GM21737 (cell line): ENCODE results near the gene GTPBP2.

ENCODE experiments used
- ATAC-seq: cut with Tn5 transposase; IDR thresholded peaks from one replicate; pipeline ENCODE4 v1.9.1; 2021; ENCODE audit warnings: mild to moderate bottlenecking, moderate library complexity; ENCODE audit not compliant: unreplicated experiment

The GTPBP2 gene, protein sequence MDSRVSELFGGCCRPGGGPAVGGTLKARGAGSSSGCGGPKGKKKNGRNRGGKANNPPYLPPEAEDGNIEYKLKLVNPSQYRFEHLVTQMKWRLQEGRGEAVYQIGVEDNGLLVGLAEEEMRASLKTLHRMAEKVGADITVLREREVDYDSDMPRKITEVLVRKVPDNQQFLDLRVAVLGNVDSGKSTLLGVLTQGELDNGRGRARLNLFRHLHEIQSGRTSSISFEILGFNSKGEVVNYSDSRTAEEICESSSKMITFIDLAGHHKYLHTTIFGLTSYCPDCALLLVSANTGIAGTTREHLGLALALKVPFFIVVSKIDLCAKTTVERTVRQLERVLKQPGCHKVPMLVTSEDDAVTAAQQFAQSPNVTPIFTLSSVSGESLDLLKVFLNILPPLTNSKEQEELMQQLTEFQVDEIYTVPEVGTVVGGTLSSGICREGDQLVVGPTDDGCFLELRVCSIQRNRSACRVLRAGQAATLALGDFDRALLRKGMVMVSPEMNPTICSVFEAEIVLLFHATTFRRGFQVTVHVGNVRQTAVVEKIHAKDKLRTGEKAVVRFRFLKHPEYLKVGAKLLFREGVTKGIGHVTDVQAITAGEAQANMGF

DNA sequence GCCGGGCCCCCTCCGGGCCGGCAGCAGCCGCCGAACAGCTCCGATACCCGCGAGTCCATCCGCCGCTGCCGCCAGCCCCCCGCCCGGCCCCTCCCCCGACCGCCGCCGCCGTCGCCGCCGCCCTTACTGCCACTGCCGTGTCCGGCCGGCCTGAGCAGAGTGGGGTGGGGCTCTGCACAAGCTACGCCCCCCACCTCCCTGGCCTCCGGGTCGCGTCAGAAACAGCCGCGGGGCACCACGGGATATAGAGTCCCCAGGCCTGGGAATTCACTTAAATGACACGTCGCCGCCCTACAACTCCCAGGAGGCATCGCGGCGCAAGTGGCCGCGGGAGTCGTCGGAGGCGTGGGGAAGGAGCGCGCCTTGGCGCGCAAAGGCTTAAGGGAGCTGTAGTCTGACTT is at the start of gene GTPBP2:
TSS of gene GTPBP2 (minus strand) at position 161 of the 401 bp plus-strand sequence. CDS start at position 59, 102 bp downstream.
- ATAC-seq: peak; percentile 81

DNA sequence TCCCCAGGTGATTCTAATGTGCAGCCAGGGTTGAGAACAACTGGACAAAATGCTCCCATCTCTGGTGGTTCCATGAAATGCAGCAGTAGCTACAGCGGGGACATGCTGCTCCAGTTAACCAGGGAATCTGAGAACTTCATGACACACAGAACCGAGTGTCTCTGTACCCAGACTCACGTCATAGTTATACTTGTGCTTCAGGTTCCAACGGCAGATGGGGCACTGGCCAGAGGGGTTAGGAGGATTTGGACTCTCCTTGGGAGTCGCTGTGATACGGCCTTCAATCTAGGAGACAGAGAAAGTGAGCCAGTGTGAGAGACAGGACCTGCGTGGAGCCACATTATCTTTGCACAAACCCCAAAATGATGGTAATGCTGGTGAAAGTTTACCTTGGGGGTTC is 49.3 kb upstream of the GTPBP2 start:
- ATAC-seq: no peak

DNA sequence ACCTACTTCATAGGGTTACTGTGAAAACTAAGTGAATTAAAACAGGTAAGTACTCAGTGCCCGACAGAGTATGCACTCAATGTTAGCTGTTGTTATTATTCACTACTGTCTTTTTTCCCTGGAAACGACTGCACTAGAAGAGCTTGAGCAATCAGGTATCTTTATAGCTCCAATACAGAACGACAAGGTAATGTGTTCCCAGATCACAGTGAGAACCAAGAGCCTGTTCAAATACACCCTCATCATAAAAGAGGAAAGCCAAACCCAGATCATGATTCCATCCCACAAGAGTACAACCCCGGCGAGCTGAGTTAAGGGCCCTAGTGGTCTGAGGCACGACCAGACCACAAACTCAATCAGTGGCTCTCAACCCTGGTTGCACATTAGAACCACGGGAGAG is 48.7 kb upstream of the GTPBP2 start:
- ATAC-seq: no peak

DNA sequence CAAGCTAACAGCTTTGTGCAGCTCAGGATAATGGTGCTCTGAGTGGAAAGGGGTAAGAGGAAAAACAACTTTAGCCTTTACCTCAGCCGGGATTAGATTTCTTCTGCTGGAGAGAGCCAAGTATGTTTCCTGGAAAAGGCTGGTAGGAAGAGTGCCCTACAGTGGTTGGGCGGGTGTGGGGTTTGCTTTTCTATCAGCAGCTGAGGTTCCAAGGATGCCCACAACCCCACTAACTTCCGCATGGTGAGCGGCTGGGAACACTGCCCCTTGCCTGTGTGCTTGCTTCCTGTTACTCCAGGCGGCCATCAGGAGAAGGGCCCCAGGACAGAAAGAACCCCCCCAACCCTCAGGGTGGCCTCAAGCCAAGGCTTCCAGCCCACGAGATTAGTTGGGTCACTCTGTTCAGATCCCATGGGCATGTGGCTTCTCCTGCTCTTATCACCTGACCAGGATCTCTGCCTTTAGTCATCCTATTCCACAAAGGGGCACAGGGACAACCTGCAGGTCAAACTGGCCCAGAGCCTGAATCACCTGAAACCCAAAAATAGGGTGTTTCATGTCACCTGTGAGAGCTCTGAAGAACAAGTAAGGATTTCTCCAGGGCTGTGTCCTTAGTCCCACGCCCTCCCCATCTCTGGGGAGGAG is 48.0 kb upstream of the GTPBP2 start:
- no peak for ATAC-seq

DNA sequence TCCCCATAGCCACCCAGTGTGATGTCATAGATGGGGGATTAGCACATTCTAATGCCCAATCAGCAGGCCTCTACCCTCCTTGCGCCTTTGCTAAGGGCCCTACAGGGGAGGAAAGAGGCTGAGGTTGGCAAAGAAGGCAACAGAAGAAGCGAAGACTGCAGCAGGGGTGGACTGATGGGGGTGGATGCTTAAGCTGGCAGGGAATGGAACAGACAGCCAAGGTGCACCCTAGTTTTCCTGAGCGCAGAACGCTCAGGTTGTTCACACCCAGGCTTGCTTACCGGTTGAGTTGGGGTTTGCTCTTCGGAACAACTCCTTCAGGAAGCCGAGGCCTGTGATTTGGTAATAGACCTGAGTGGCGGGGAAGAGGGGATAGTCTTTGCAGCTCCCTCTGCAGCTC is 45.9 kb upstream of the GTPBP2 start:
- no peak for ATAC-seq

DNA sequence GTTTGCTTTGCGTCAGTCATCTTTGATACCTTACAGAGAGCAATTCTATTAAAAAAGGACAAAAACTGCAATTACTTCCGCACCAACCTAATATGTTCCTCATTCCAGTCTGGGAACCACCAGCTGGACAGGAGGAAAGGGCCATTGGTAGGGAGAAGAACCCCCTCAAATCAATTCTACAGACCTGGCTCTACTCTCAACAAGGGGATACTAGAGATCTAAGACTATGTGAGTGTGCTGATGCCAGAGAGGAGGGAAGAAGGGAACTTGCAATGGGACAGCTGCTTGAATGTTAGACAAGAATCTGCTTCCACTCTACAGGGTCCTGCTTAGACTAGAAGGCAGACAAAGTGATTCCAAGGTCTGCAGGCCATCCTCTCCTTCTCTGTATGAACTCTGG is 45.2 kb upstream of the GTPBP2 start:
- ATAC-seq: no peak

DNA sequence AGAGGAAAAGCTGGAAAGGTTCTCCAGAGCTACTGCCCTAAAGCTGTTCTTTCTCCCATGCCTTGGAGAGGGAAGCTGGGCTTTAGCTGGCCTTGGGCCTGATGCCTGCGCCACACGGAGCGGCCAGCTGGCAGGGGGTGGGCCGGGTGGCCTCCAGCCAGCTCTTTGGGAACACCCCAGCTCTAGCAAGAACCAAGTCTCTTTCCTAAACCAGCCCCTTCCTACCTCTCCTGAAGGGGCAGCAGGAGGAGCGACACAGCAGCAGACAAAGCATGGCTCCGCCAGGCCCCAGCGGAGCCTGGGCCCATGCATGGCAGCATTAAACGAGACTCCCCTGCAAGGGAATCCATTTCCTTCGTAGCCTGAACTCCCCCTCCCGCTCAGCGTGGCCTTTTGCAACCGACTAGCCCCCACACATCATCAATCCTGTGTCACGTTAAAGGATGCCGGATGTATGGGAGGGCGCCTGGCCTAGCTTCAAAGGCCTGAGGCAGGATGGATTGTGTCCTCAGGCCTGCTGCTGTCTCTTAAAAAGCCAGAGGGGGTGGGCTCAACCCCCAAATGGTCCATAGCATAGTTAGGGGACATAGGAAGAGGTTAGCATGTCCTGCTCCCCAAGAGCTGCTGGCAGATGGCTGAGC is 44.5 kb upstream of the GTPBP2 start:
- no peak for ATAC-seq

DNA sequence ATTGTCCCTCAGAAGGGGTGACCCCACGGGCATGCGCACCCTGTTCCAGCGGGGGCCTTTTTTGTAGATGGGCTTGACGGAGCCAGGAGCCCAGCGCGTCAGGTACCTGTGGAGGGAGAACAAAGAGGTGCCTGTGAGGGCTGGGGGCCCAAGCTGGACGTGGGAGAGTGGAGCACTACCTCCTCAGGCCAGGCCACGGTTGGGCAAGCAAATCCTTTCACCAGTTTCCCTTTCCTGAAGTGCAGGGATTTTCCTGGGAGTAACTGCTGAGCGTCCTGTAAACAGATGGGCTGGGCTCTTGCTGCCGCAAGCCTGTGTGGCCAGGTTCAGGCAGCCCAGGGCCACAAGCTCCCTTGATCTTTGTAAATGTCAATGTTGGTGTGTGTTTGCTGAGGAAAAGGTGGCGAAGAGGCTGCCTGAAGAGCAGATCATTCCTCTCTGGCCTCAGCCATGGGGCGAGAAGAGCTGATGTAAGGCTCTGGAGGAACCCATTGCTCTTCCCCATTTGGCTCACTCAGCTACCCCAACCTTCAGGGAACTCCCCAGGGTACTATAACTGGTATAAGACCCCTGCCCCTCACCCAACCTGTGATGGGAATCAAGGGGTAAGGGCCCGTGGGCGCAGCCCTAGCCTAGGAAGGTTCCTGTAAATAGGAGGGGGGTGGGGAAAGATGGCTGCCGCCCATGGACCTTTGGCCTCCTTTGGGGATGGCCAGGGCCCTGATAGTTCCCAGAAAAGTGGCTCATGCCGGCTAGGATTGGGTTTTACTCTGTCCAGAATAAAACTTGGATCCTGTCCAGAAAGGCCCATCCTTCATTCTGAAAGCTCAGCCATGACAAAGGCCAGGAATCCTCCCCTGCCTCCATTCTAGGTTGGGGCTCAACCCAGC is 43.0 kb upstream of the GTPBP2 start:
- ATAC-seq: no peak

DNA sequence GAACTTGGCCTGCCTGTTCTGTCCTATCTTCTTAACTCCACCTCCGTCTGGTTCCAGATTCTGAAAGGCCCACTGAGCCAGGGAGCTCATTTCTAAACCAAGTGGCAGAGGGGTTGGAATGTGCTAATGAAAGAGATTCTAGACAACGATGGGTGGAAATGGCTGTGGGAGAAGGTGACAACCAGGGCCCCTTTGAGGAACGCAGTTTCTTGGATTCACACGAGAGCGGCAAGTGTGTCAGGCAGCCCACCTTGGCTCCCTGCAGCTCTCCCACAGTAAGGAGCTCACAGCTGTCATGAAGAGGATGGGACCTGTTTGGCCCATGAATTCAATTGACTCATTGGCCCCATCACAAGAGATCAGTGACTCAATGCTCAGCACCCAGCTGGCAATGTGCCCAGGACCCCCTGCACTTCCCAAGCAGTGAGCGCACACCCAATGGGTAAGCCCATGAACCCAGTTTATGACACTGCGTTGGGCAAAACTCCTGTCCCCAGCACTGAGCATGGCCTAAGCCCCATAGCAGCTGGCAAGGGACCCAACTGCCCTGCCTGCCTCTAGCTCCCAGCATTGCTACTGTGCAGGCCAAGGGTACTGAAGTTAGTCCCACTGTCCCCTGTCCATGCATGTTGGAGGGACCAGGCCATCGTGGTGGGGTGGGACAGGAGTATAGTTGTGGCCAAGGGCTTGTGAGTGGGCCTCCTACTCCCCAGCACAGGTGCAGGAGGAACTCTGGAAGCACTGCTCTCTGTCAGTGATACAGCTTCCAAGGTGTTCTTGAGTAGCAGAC is 42.1 kb upstream of the GTPBP2 start:
- ATAC-seq: no peak

DNA sequence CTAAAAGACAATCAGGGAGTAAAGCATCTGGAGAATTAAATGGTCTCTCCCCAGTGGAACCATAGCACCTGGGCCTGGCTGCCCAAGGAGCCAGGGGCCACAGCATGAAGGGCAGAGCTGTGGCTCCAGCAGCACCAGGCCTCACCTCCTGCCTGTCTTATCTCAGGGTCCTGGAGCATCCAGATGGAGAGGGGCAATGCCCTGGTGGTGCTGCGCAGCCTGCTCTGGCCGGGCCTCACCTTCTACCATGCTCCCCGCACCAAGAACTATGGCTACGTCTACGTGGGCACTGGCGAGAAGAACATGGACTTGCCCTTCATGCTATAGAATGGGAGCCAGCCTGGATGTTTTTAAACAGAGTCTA is 41.5 kb upstream of the GTPBP2 start:
- no peak for ATAC-seq

DNA sequence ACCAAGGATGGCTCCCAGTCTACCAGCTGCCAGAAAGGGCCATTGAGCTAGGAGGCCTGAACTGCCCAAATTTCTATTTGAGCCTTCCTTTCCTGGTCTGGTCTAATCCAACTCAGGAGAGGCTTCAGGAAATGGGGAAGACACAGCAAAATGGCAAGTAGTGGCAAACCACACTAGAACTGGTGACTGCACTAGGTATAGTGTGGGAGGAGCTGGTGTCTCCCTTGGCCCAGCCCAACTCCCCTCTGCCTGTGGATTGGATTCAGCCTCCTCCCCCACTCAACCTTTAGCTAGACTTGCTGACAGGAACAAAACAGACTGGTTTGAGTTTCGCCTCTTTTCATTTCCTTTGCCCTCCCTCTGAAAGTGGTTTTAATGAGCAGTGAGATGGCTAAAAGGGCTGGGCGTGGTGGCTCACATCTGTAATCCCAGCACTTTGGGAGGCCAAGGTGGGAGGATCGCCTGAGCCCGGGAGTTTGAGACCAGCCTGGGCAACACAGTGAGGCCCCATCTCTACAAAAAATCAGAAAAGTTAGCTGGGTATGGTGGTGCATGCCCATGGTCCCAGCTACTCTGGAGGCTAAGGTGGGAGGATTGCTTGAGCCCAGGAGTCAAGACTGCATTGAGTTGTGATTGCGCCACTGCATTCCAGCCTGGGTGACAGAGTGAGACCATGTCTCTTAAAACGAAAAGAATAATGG is 41.0 kb upstream of the GTPBP2 start:
- no peak for ATAC-seq

DNA sequence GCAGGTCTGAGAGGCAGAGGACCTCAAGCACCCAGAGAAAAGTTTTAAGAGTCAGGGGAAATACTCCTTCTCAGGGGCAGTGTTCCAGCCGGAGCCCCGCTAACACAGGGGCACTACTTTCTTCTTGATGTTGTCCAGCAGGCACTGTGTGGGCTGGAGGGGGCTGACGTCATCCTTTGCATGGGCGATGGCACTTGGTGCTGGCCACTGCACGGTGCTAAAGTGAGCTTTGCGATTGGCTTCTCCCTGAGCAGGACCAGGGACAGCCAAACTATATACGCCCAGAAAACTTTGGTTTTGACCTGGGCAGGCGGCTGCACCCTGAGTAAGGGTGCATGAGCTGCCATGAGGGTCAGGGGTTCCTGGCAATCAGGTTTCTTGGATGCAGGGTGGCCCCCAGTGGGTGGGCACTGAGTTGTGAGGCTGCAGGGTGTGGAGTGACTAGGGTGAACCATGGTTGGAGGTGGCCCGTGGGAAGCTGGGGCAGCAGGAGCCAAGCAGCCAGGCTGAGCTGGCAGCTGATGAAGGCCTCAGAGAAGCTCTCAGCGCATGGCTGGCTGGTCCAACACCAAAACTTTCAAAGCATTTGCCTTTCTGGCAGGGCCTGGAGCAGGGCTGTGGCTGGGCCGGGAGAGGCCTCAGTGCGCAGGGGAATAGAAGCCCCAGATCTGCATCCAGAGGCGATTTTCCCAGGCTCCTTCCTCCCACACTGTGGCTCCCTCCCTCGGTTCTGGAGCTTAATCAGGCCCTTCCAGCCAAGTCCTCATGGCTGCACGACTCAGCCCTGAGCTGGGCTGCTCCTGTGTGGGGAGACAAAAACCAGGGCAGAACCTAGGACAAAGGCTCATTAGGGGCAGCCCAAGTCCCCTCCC is 40.2 kb upstream of the GTPBP2 start:
- no peak for ATAC-seq

DNA sequence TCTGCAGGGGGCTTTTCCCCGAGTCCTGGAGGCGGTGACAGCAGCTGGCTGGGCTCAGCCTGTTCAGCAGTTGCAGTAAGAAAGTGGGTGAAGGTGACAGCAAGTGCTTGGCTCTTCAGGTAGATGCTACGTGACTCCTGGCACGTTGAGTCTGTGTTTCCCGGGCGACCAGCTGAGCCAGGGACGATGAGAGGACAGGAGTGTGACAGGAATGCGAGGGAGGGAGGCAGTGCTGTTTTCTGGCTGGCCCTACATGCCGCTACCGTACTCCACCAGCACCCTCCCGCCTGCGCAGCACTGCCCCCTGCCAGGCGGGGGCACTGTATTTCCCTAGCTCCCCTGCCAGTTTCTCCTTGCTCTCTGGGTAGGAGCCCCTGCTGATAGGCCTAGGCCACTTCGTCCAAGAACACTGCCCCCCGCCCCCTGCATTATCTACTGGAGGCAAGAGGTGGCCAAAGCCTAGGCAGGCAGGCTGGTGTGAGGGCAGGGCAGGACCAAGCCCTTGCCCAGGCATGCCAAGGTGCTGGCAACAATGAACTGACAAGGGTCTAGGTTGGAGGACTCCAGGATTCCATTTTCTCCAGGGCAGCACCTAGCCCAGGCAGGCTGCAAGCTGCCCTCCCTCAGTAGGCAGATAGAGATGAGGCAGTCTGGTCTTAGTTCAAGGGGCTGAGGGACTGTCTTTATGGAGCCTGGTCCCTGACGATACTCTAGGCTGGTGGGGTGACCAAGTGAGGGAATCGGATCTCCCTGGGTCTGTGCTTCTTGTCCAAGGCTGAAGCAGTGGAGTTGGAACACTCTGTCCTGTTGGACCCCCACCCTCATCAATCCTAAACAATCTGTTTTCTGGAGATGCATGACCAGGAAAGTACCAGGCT is 39.3 kb upstream of the GTPBP2 start:
- peak; percentile 44 for ATAC-seq

DNA sequence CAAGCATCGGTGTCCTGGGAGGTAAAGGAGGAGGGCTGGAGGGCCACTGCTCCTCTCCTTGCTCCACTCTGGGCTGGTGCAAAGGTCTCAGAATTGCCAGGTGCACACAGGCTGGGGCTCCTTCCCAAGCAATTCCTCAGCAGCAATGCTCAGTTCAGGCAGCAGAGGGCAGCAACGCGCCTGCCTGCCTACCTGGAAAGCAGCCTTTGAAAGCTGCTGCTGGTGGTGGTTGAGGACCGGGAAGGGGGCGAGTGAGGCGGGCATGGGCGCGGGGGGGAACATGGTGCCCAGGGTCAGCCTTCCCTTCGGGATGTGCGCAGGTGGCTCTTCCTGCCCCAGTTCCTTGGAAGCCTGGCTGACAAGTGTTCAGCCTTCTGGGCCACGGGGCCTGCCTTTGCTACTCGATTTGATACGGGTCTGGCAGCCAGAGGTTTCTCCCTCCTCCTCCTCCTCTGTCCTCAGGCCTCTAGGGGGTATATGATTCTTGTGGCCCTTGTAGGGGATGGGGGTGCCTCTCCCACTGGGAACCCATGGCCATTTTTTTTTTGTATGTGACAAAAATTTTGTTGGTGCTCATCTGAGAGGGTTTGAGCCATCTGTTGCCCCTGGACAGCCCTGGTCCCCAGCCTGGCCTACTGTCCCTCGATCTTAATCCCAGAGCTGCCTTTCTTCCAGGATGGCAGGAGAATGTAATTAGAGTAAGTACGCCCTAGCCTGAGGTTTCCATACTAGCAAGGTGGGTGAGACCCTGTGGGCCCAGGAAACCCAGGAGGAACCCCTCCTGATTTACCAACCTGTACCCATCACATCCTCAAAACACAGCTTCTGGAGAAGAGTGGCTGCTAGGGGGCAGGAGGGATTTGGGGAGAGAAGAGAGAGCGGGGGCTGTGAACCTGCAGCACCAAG is 38.4 kb upstream of the GTPBP2 start:
- ATAC-seq: no peak

DNA sequence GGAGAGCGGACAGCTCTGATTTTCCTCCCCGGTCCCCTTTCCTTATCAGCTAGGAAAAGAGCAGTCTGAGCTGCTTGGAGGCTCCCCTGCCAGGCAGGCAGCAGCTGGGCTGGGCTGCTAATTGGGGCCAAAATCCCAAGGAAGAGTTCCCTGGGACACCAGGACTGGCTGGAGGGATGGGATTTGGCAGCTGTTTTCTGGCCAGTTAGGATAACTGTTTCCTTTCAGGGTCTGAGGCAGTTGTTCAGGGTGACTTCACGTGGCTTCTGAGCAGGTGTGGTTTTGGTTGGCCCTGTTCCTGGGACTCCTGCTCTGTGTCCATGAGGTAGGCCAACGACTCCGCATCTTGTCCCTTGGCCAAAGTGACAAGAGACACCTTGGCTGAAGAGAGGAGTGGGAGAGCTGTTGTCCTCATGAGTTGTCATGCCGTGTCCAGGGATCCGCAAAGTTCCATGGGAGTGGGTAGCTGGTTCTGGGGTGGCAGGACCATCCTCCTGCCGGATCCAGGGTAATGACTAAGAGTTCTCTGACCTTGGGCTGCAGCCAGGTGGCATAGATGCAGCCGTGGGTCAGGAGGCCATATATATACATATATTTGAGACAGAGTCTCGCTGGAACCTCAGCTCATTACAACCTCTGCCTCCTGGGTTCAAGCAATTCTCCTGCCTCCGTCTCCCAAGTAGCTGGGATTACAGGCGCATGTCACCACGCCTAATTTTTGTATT is 37.3 kb upstream of the GTPBP2 start:
- ATAC-seq: no peak

DNA sequence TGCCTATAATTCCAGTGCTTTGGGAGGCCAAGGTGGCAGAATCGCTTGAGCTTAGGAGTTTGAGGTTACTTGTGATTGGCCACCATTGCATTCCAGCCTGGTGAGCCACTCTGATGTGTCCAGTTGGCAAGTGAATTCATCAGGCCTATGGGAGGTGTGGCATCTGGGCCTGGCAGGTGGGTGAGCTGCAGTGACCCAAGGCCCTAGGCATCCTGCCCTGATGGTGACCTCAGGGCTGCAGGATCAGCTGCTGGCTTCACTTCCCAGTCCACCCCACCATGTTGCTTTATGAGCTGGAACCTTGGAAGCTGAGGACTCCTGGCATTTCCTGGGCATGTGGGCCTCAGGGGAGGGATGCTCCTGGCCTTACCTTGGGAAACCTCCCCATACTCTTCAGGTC is 36.3 kb upstream of the GTPBP2 start:
- ATAC-seq: no peak
